ENCODE data around the gene OR8G1.
A peak's percentile ranks its signal among the peaks of the same experiment; 100 is the strongest.
"Not testable (repeated sequence)": the region's sequence is repeated elsewhere in the genome, so short reads cannot be mapped to it uniquely, and the experiment has no call there.

The OR8G1 gene

GRCh38 chr11:124249869-124250268 is 9.0 kb downstream of the OR8G1 start:
- not testable (repeated sequence) for DNase-seq

- no peak for DNase-seq
Measured at GRCh38 chr11:124256076-124256475, 15.2 kb downstream of the OR8G1 start, which contains the start of gene OR8G5. TSS of gene OR8G5 (plus strand) at chr11:124256376. CDS start at chr11:124264932, 8,556 bp downstream.

- DNase-seq = not testable (repeated sequence)
Measured at GRCh38 chr11:124265041-124265440, 24.1 kb downstream of the OR8G1 start.

- not testable (repeated sequence) for DNase-seq
Measured at GRCh38 chr11:124270886-124271285, 30.0 kb downstream of the OR8G1 start.

- DNase-seq = no peak
Measured at GRCh38 chr11:124274000-124274399, 33.1 kb downstream of the OR8G1 start.

GRCh38 chr11:124276081-124276480 is 35.2 kb downstream of the OR8G1 start:
- DNase-seq = no peak

GRCh38 chr11:124277207-124277606 is 36.3 kb downstream of the OR8G1 start:
- no peak for DNase-seq

GRCh38 chr11:124277804-124278203 is 36.9 kb downstream of the OR8G1 start:
- no peak for DNase-seq

GRCh38 chr11:124278261-124278660 is 37.4 kb downstream of the OR8G1 start:
- DNase-seq = no peak

- peak; percentile 66 for DNase-seq
Measured at GRCh38 chr11:124285610-124286344, 44.9 kb downstream of the OR8G1 start.

GRCh38 chr11:124294687-124295086 is 53.8 kb downstream of the OR8G1 start:
- no peak for DNase-seq

GRCh38 chr11:124296016-124296415 is 55.1 kb downstream of the OR8G1 start:
- no peak for DNase-seq

GRCh38 chr11:124297921-124298320 is 57.0 kb downstream of the OR8G1 start:
- DNase-seq = no peak

GRCh38 chr11:124301548-124301947 is 60.7 kb downstream of the OR8G1 start:
- DNase-seq = no peak

GRCh38 chr11:124302347-124303125 is 61.6 kb downstream of the OR8G1 start:
- DNase-seq = no peak
